Nephron progenitor cell (in vitro differentiated cells): Measurements from ENCODE around the gene GTSE1.

Experiments
- DNase-seq: peaks from one replicate; pipeline ENCODE4 v3.0.0; 2021
- H3K27ac Mint-ChIP-seq: 2 replicates; pipeline ENCODE4 v1.8.0; 2021; ENCODE audit warnings: mild to moderate bottlenecking, moderate library complexity, mixed read lengths
- H3K27me3 Mint-ChIP-seq: 2 replicates; pipeline ENCODE4 v1.8.0; 2021; ENCODE audit warnings: mild to moderate bottlenecking, low read depth, mixed read lengths; ENCODE audit not compliant: poor library complexity
- H3K36me3 Mint-ChIP-seq: 2 replicates; pipeline ENCODE4 v1.8.0; 2021; ENCODE audit warnings: low read depth, mixed read lengths
- H3K4me1 Mint-ChIP-seq: 2 replicates; pipeline ENCODE4 v1.8.0; 2021; ENCODE audit warnings: mixed read lengths
- H3K4me3 Mint-ChIP-seq: 2 replicates; pipeline ENCODE4 v1.8.0; 2021; ENCODE audit warnings: mild to moderate bottlenecking, moderate library complexity, mixed read lengths
- H3K9me3 Mint-ChIP-seq: 2 replicates; pipeline ENCODE4 v1.8.0; 2021; ENCODE audit warnings: mild to moderate bottlenecking, moderate library complexity, mixed read lengths
- CTCF ChIP-seq: fragments of 200-600 bp; sonication (generic); IDR thresholded peaks from 2 replicates; pipeline ENCODE4 v1.5.0; 2021; ENCODE audit warnings: antibody characterized with exemption

GTSE1 gene

DNA sequence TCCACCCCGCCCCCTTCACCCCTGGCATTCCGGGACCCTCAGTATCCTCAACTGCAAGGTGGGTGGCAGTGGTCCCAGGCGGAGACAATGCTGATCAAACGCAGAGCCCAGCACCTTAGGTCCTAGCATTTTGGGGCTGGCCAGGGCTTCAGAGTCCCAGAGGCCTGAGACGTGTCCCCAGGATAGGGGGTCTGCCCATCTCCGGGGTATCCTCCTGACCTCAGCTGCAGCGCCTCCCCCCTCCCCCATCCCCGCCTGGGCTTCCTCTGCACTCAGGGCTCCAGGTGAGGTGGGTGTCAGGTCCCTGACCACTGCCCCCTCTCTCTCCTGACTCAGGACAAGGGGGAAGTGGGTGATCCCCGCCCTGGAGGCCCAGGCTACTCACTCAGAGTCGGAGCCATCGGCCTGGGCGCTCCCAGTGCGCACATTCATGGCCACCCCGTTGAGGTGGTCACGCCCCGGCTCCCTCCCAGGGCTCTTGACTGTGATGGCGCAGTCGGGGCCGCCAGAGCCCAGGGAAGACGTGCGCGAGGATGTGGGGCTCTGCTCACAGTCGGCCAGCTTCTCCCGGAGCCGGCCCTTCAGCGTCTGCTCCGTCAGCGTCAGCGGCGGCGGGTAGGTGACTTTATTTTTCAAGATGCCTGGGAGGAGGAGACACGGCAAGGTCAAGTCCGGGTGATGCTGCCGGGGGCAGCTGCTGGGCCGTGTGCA lies 67.1 kb downstream of the GTSE1 start:
- H3K27ac Mint-ChIP-seq: no peak overlapping the region
- no peak for DNase-seq
- H3K4me1 Mint-ChIP-seq: peaks cover 3% of the 10 kb centered on the region
- no peak for TF ChIP-seq CTCF
- no peaks in the 10 kb centered on the region for H3K27me3 Mint-ChIP-seq
- no peak overlapping the region for H3K4me3 Mint-ChIP-seq
- H3K9me3 Mint-ChIP-seq: peaks cover 14% of the 10 kb centered on the region
- H3K36me3 Mint-ChIP-seq: peaks cover 35% of the 10 kb centered on the region

DNA sequence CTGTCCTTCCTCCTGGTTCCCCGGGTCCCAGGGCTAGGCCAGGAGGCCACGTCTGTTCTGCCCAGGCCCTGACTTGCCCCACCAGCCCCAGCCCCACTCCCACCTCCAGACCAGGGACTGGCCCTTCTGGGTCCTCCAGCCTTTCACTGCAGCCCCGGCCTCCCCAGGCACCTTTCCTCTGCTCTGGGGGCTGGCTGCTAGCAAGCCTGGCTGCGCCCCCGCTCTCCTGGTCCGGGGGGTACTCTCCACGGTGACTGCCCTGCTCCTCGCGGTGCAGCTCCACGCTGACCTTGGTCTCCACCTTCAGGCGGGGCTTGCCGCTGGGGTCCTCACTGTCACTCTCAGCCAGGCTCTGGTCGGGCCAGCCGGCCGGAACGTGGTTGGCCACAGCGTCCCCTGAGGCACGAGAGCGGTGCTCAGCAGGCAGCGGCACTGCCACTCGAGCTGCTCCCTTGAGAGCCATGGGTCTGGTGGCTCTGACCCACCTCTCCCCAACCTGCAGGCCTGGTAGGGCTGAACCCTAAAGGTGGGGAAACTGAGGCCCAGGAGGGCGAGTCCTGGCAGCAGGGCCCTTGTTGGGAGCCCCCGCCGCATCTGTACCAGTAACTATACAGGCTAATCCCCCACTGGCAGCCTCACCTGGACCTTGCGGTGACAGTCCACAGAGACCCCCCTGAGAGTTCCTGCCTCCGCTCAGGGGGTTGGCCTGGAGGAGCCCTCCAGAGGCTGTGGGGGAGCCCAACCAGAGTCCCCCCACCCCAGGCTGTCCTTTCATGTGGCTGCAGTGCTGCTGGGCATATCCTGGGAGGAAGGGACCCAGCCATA lies 67.9 kb downstream of the GTSE1 start:
- TF ChIP-seq CTCF: no peak
- Mint-ChIP-seq H3K36me3 (peaks cover 28% of the 10 kb centered on the region), H3K4me1 (peaks cover 3% of the 10 kb centered on the region), H3K9me3 (peaks cover 14% of the 10 kb centered on the region), H3K4me3 (no peak overlapping the region), H3K27ac (no peak overlapping the region), H3K27me3 (no peaks in the 10 kb centered on the region)
- no peak for DNase-seq

DNA sequence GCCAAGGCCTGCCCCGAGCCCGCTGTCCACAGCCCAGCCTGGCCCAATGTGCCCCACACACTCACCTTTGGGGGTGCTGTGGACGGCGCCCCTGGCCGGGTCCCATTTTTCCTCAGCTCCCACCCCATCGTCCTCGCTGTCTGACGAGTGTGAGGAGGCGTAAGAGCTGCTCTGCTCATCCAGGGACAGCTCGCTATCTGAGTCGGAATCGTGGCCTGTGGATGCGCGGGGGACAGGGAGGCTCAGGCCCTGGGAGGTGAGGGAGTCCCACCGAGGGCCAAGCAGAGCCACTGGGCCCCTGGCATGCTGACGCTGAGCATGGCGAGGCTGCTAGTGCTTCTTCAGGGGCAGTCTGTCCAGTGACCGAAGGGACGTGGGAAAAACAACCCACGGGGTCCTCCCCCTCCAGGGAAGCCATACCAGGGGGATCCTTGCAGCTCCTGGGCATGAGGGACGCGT lies 68.5 kb downstream of the GTSE1 start:
- DNase-seq: no peak
- no peaks in the 10 kb centered on the region for H3K27me3 Mint-ChIP-seq
- H3K4me1 Mint-ChIP-seq: peaks cover 5% of the 10 kb centered on the region
- no peak overlapping the region for H3K27ac Mint-ChIP-seq
- H3K4me3 Mint-ChIP-seq: no peak overlapping the region
- TF ChIP-seq CTCF: no peak
- peaks cover 13% of the 10 kb centered on the region for H3K9me3 Mint-ChIP-seq
- peaks cover 21% of the 10 kb centered on the region for H3K36me3 Mint-ChIP-seq

GRCh38 chr22:46366327-46366731 lies 69.7 kb downstream of the GTSE1 start:
- peaks cover 10% of the 10 kb centered on the region for H3K36me3 Mint-ChIP-seq
- no peak overlapping the region for H3K4me3 Mint-ChIP-seq
- peaks cover 12% of the 10 kb centered on the region for H3K4me1 Mint-ChIP-seq
- H3K27me3 Mint-ChIP-seq: no peaks in the 10 kb centered on the region
- TF ChIP-seq CTCF: no peak
- DNase-seq: no peak
- H3K27ac Mint-ChIP-seq: no peak overlapping the region
- H3K9me3 Mint-ChIP-seq: peaks cover 4% of the 10 kb centered on the region

DNA sequence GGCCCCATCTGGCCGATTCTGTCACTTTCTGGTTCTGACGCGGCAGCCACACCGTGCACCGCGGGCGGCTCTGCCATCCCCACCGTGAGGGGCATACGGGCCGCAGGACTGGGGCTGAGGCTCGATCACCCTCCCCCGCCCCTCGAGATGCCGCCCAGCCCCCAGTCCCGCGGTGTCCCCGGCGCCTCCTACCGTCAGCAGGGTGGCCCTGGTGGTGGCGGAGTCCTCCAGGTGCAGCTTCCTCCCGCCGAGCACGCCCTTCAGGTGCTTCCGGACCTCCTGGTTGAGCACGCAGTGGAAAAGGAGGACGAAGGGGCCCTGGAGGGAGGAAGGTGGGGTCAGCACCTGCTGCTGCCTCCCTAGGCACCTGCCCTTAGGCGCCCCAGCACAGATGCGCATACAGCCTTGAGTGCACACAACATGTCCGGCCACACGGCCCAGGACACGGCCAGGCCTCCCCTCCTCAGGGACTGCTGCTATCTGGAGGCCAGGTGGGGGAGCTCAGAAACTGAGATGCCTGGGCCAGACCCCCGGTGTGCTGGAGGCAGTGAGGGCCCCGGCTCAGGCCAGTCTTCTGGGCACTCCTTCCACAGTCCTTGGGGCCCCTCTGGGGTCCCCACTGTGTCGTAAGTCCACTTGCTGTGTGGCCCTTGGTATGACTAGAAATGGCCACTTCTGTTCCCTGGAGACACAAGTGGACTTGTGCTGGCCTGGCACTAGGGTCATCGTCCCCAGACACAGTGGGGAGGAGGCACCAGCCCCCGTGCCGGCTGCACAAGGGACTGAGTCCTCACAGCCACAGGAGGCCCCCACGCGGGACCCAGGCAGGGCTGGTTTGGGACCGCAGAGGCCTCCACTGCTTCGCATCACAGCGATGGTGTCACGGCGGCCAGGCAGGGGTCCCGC lies 70.4 kb downstream of the GTSE1 start:
- peaks cover 4% of the 10 kb centered on the region for H3K36me3 Mint-ChIP-seq
- peaks cover 12% of the 10 kb centered on the region for H3K4me1 Mint-ChIP-seq
- no peak for DNase-seq
- no peaks in the 10 kb centered on the region for H3K27me3 Mint-ChIP-seq
- H3K9me3 Mint-ChIP-seq: no peaks in the 10 kb centered on the region
- no peak overlapping the region for H3K27ac Mint-ChIP-seq
- no peak overlapping the region for H3K4me3 Mint-ChIP-seq
- no peak for TF ChIP-seq CTCF
